HG03571 (cell line): ENCODE data around the gene LRRC3C.
"Not testable (repeated sequence)": the region's sequence is repeated elsewhere in the genome, so short reads cannot be mapped to it uniquely, and the experiment has no call there.

ENCODE experiments used
- ATAC-seq: cut with Tn5 transposase; IDR thresholded peaks from one replicate; pipeline ENCODE4 v1.9.1; 2021; ENCODE audit not compliant: unreplicated experiment

LRRC3C gene

GRCh38 chr17:39946551-39947330, 19.2 kb downstream of the LRRC3C start:
- ATAC-seq, result no peak

GRCh38 chr17:39948489-39948828, 20.9 kb downstream of the LRRC3C start:
- ATAC-seq, result not testable (repeated sequence)

DNA sequence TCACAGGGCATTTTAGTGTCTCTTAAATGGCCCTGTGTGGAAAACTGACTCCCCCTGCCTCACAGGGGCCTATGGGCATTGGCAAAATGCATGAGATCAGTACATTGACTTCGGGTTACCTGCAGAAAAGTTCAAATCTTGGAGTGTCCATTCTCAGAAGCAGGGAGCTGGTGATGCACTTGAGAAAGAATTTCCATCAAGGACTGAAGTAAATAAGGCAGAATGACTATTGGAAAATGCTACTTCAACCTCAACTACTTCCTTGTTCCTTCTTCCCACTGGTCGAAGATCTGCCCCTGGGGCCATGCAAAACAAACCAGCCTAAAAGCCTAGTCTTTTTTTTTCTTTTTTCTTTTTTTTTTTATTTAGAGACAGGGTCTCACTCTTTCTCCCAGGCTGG, 21.5 kb downstream of the LRRC3C start:
- ATAC-seq, result no peak

DNA sequence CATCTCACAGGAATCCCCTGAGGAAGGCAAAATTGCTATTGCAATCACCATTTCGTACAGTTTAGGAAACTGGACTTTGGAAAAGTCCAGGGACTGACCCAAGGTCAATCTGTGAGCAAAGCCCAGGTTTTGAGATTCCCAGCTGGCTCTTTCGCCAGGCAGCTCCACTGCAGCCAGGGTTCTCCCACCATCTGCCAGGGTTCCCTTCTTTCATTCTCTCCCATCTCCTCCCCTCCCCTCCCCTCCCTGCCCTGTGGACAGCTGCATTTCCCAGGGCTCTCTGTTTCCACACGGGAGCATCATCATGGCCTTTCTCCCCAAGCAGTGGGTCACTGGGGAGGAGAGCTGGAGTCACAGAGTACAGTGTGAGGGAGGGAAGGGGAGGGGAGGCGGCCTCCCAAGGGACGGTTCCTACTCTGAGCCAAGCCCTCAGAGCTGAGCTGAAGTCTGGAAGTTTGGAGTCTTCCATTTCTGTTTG, 23.4 kb downstream of the LRRC3C start:
- ATAC-seq, result no peak

DNA sequence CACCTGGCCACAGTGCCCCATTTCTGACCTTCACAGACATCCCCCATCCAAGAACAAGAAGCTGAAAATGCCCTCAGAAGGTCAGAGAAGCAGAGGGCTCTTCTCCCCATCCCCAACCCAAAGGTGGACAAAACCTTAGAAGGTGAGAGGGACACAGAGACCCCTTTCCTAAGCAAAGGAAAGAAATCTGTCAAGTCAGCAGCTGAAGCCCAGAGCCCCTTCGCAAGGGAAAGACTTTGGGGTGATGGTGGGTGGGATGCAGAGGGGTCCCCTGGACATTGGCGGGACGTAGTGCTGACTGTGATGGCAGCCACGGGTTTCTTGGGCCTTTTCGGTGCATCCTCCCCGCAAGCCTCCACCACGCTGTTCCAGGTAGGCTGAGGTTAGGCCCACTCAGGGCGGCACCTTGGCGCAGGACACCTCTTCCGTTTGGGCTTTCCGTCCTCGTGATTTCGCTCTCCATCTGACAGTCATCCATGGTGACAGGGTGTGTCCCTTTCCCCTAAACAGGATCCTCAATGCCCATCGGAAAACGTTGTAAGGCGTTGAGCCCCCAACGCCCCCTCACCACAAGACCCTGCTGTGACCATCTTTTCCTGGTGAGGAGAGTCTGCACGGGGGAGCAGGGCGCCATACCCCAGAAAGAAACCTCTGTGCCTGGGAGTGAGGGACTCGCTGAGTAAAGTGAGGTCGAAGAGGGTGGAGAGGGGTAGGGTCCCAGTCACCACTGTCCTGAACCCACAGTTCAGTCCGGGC, 24.6 kb downstream of the LRRC3C start:
- no peak for ATAC-seq

GRCh38 chr17:39952680-39953470, 25.3 kb downstream of the LRRC3C start:
- ATAC-seq, result peak; percentile 84

DNA sequence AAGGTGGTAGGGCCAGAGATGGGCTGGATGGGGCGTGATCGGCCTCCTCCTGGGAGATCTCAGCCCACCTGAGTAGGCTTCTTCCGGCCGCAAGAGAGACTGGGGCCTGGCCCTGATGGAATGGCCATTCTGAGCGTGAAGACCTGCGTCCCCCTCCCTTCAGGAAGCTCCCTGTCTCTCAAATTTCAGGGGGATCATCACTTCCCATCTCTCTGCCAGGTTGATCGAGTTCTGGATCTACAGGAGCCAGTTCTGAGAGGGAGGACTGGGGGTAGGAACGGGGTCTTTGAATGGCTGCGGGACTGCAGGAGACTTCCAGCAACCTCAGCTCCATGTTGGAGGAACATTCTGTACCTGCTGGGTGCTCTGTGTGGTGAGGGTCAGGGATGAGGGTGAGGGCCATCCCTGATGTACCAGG, 25.9 kb downstream of the LRRC3C start:
- ATAC-seq, result no peak

DNA sequence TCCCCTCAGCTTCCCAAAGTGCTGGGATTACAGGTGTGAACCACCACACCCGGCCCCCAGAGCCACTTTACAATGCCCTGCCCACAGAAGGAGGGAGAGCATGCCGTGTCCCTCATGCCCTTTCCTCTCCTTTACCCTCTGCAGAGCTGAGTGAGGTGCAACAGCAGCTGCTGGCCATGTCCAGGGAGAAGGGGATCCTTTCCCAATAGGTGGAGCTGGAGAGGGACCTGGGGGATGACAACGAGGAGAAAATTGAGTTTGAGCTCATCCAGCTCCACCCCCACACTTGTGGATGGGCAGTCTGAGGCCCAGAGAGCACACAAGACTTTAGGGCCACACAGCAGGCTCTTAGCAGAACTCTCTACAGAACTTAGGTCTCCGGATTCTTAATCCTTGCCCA, 27.3 kb downstream of the LRRC3C start:
- no peak for ATAC-seq

- no peak for ATAC-seq
Observed at GRCh38 chr17:39955726-39956225, 28.2 kb downstream of the LRRC3C start.

- no peak for ATAC-seq
Observed at GRCh38 chr17:39960524-39961041, 33.1 kb downstream of the LRRC3C start.

DNA sequence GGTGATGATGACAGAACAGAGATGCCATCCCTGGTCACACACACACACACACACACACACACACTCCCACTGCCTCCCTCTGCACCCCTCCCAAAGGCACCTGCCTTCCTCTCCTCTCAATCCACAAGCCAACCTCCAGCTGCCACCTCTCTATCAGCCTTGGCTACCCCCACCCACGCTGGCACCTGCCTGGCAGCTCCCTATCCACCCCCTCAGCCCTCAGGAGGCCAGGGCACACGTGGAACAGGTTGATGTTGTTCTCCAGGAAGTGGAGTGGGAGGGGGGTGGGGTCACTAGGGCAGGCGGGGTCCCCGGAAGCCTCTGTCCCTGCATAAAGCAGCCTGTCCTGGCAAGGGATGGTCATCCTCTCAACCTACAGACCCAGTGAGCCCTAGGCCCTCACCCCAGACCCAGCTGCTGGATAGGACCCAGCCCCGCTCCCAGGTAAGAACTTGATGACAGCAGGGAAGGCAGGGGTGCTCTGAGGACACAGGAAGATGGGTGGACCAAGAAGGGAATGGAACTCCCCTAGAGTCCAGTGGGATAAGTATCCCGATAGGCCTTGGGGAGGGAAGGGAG, 35.2 kb downstream of the LRRC3C start, which contains the start of gene GSDMA:
TSS of gene GSDMA (plus strand) at position 363 of the 579 bp plus-strand sequence. CDS start 2,684 bp downstream, outside the sequence.
- ATAC-seq, result no peak

- no peak for ATAC-seq
Observed at GRCh38 chr17:39963829-39964228, 36.3 kb downstream of the LRRC3C start.

DNA sequence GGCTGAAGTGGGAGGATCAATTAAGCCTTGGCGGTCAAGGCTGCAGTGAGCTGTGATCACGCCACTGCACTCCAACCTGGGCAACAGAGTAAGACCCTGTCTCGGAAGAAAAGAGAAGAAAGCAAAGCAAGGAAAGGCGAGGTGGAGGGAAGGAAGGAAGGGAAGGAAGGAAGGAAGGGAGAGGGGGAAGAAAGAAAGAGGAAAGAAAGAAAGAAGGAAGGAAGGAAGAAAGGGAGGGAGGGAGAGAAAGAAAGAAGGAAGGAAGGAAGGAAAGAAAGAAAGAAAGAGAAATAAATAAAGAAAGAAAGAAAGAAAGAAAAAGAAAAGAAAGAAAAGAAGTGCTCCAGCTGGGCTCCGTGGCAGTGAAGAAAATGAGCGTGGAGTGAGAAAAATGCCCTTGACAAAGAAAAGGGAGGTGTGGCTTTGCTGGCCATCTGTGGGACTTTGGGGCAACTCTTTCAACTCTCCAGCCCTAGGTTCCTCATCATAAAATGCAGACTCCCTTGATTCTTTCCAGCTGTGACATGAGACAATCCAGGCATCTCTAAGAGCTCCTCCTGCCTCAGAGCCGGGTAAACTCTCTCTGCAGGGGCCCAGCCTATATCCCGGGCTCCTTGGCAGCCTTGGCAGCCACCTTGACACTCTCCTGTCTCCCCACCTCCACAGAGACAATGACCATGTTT, 37.6 kb downstream of the LRRC3C start:
- no peak for ATAC-seq

GRCh38 chr17:39966771-39967170, 39.2 kb downstream of the LRRC3C start:
- ATAC-seq, result no peak

GRCh38 chr17:39968761-39969160, 41.2 kb downstream of the LRRC3C start:
- no peak for ATAC-seq

- ATAC-seq, result no peak
Observed at GRCh38 chr17:39969375-39969774, 41.8 kb downstream of the LRRC3C start.

DNA sequence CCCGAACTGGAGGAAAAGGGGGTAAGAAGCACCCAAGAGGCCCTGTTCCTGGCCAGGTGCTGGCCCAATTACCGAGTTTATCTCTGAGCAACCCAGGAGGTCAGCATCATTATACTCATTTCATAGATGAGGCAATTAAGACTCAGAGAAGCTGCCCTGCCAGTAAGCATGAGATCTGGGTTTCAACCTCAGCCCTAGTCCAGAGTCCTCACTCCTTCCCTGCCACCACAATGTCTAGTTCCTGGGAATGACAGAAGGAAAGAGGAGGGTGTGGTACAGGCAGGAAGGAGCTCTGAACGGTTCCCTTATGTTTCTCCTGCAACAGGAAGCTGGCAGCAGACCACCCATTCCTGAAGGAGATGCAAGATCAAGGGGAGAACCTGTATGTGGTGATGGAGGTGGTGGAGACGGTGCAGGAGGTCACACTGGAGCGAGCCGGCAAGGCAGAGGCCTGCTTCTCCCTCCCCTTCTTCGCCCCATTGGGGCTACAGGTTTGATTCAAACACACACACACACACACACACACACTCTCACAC, 42.7 kb downstream of the LRRC3C start:
- no peak for ATAC-seq

DNA sequence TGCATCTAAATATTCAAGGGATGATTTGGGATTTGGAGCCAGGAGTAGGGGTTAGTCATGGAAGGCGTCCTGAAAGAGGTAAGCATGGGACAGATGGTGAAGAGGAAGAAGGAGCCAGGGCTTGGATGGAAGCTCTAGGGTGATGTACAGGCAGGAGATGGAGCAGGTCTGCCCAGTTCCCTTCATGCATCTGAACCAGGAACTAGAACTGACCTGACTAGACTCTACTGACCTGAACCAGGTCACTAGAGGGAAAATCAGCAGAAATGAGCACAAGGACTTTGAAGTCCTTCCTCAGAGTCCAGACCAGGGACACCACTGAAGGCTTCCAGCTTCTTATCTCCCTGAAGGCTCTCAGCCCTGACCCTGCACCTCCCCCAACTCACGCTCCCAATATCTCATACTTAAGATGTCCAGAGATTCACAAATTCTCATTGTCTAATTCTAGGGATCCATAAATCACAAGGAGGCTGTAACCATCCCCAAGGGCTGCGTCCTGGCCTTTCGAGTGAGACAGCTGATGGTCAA, 43.6 kb downstream of the LRRC3C start:
- ATAC-seq, result no peak

DNA sequence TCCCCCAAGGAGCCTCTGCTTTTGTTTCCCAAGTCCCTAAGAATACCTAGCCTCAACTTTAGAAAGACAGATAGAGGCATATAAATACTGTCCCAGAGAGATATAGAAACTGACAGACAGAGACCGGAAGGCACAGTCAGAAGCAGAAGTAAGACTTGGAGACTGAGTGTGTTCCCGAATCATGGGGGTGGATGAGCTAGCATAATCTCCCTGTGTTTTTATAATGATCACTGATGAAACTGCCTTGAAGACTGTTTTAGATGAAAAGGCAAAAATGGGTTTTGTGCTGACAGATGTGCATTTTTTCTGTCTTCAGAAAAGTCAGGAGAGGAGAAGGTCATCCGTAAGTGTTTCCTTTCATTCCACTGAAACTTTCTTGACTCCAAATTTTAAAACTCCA, 44.7 kb downstream of the LRRC3C start:
- no peak for ATAC-seq

DNA sequence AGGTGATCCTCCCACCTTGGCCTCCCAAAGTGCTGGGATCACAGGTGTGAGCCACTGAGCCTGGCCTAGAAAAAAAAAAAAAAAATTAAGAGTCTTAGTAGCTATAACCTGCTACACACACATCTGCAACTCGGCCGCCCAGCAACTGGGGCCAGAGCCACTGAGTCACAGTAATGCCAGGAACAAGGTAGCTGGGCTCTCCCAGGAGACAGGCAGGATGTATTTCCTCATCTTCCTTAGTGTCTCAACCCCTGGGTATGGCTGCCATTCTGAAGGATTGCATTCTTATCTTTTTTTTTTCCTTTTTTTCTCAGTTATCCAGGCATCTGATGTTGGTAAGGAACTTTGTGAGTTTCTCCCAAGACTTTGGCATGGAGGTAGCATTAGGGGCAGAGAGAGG, 46.0 kb downstream of the LRRC3C start:
- ATAC-seq, result no peak
